ENCODE results near the gene IPPK.
"Not testable (repeated sequence)": the region's sequence is repeated elsewhere in the genome, so short reads cannot be mapped to it uniquely, and the experiment has no call there.

The IPPK gene

GRCh38 chr9:92638621-92639101 is 31.3 kb downstream of the IPPK start:
- DNase-seq (ENCODE audit: low read depth in 3 of 3): no peak

DNA sequence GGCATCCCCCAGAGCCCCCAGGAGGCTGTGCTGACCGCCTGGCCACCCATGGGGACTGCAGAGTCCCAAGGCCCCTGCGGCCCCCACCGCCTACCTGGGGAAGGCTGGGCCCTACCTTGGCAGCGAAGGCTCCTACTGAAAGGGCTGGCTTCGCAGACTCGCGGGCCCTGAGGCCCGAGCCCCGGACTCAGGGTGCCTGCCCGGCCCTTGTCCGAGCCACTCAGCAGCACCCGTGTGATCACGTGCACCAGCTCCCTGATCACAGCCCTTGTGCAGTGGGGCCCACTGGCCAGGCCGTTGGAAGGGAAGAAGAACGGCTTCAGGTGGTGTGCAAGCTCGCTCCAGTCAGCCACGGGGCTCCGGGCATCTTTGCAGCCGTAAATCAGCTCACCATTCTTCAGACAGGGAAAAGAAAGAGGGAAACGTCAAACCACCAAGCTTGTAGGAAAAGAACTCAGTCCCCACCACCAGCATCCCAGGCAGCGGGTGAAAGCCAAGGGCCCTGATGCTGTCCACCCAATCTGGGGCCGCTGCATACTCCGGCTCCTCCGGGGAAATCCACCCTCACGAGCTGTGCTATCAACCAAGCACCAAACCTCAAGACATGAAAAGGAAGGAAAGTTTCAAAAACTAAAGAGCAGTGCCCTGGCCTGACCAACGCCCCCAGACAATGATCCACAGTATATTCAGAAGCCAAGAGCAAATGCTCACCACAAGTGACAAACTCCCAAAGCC is 31.9 kb downstream of the IPPK start:
- DNase-seq (ENCODE audit: low read depth in 3 of 3): no peak

- DNase-seq (ENCODE audit: low read depth in 3 of 3): no peak
These were observed 32.6 kb downstream of the IPPK start for GRCh38 chr9:92637326-92637725.

- no peak for DNase-seq (ENCODE audit: low read depth in 3 of 3)
These were observed 33.3 kb downstream of the IPPK start for GRCh38 chr9:92636627-92637026.

GRCh38 chr9:92635760-92636159 is 34.2 kb downstream of the IPPK start:
- DNase-seq (ENCODE audit: low read depth in 3 of 3): no peak

- peak; percentile 19 to 60 (median 30) for DNase-seq (ENCODE audit: low read depth in 3 of 3)
These were observed 35.0 kb downstream of the IPPK start for GRCh38 chr9:92634712-92635605.

GRCh38 chr9:92633614-92634278 is 36.2 kb downstream of the IPPK start:
- no peak for DNase-seq (ENCODE audit: low read depth in 3 of 3)

GRCh38 chr9:92632641-92633040 is 37.3 kb downstream of the IPPK start:
- no peak for DNase-seq (ENCODE audit: low read depth in 3 of 3)

DNA sequence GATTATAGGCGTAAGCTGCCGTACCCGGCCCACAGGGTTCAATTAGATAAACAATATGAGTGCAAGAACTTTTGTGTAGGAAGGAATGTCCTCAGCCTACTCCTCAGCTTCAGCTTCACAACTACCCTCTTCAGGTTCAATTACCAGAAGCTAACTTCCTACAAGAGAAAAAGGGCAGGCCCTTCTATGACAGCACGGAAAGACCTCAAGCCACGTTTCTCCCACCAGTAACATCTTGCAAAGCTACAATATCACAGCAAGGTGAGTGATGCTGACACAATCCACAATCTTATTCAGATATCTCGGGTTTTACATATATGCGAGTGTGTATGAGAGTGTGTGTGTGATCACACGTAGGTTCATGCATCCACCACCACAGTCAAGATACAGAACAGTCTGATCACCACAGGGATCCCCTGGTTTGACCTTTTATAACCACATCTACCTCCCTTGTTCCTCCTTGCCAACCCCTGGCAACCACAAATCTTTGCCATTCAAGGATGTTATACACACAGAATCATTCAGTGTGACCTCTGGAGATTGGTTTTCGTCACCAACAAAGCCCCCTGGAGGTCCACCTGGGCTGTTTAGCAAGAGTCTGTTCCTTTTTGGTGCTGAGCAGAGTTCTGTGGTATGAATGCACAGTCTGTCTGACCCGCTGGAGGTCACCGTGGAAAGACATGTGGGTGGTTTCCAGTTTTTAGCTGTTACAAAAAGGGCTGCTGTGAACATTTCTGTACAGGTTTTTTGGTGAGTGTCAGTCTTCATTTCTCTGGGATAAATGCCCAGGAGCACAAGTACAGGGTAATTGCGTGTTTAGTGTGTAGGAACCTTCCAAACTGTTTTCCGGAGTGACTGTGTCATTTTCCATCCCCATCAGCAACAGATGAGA is 38.2 kb downstream of the IPPK start:
- no peak for DNase-seq (ENCODE audit: low read depth in 3 of 3)

- no peak for DNase-seq (ENCODE audit: low read depth in 3 of 3)
These were observed 42.3 kb downstream of the IPPK start for GRCh38 chr9:92627651-92628050.

GRCh38 chr9:92626484-92626883 is 43.4 kb downstream of the IPPK start:
- DNase-seq (ENCODE audit: low read depth in 3 of 3): no peak

- DNase-seq (ENCODE audit: low read depth in 3 of 3): not testable (repeated sequence)
These were observed 46.0 kb downstream of the IPPK start for GRCh38 chr9:92623936-92624335.

GRCh38 chr9:92620845-92621244 is 49.1 kb downstream of the IPPK start:
- no peak for DNase-seq (ENCODE audit: low read depth in 3 of 3)

DNA sequence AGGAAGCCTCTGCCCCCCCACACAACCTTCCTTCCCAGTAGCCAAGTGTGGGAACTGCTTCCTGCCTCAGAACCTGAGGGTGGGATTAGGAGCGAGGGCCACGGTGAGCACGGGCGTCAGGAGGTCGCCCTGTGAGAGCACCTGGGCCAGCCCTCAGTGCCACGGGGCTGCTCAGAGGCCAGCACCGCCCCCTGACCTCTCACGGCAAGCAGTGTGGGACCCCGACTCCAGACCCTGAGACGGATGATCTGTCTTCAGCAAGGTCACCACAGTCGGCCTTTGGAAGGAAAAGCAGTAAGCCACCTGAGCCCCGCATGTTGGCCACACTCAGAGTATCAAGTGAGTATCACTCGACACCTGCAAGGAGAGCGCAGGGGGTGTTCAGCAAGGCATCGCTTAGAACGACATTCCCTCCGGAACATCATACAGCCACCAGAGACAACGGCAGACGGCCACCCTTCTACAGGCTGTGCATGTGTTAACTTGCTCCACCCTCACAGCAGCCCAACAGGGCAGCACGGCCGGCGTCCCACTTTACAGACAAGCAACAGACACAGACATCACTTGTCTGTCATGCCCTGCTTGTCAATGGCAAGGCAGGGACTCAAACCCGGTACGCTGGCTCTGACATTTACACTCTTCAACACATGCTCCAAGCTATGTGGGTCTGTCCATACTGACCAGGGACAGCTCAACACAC is 50.2 kb downstream of the IPPK start:
- DNase-seq (ENCODE audit: low read depth in 3 of 3): no peak

- no peak for DNase-seq (ENCODE audit: low read depth in 3 of 3)
These were observed 51.2 kb downstream of the IPPK start for GRCh38 chr9:92618633-92619225.

DNA sequence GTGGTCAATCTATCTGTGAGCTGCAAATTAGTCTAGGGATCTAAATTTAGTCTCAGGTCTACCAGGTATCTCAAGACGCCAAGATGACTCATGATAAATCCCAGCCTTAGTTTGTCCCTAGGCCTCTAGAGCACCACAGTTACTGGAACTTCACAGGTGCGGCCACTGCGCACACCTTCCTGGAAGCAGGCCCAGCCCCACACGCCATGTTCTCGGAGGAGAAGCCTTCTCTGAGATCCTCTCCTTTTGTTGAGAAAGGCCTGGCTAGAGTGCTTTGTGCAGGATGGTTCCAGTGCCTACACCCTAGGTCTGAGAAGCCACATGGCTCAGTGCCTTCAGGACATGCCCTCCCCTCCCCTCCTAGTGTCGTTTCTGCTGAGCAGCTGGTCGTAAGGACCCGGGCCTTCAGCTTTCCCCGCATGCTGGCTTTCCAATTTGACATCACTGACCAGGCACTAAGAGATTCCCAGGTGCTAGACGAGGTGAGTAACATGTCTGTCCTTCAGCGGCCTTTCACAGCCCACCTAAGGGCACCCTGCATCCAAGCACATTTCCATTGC is 51.9 kb downstream of the IPPK start:
- no peak for DNase-seq (ENCODE audit: low read depth in 3 of 3)

GRCh38 chr9:92617195-92617813 is 52.6 kb downstream of the IPPK start:
- DNase-seq (ENCODE audit: low read depth in 3 of 3): no peak

DNA sequence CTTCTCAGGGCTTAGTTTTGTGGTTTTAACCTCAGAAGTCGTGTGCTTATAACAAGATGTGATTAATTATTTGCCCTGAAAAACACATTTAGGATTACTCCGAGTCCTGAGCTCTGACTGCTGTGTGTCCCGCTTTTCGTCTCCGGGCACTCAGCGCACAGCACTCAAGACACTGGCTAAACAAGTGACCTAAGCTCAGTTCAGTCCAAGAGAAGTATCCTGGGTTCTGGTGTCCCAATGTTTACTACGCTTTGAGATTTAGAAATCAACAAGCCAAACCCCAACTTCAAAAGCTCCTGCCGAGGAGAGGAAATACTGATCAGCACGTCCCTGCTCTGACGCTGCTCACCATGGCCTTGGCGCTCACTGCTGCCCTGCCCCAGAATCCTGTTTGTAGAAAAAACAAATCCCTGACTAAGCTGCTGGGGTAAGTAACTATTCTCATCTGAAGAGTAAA is 53.2 kb downstream of the IPPK start:
- DNase-seq (ENCODE audit: low read depth in 3 of 3): no peak

GRCh38 chr9:92616199-92616641 is 53.7 kb downstream of the IPPK start:
- DNase-seq (ENCODE audit: low read depth in 3 of 3): no peak
